Colonic mucosa (tissue), 4 donors: ENCODE measurements around the gene NFASC. TPM values are rescaled to one million over a fixed set of nuclear protein-coding genes. Genes with fewer than 3 reads are reported as not detected.
A peak's percentile ranks its signal among the peaks of the same experiment; 100 is the strongest.

Experiments
- DNase-seq: peaks from one replicate; pipeline ENCODE4 v3.0.0-alpha.2; 2020
- H3K27ac ChIP-seq: fragments of 200-600 bp; one replicate; pipeline ENCODE4 v1.8.0; 2021
- H3K27me3 ChIP-seq: fragments of 200-600 bp; one replicate; pipeline ENCODE4 v1.8.0; 2021
- H3K36me3 ChIP-seq: fragments of 200-600 bp; one replicate; pipeline ENCODE4 v1.8.0; 2021
- H3K4me1 ChIP-seq: fragments of 200-600 bp; one replicate; pipeline ENCODE4 v1.8.0; 2021; ENCODE audit warnings: mild to moderate bottlenecking
- H3K4me3 ChIP-seq: fragments of 200-600 bp; one replicate; pipeline ENCODE4 v1.8.0; 2021
- H3K9ac ChIP-seq, 2 donors: one replicate each; pipeline ENCODE4 v1.7.0; 2013; ENCODE audit warnings: control low read depth in 2 of 2, low read depth in 2 of 2, low read length in 2 of 2
- H3K9me3 ChIP-seq: fragments of 200-600 bp; one replicate; pipeline ENCODE4 v1.8.0; 2021
- CTCF ChIP-seq: fragments of 200-600 bp; IDR thresholded peaks from one replicate; pipeline ENCODE4 v1.8.0; 2022; ENCODE audit warnings: antibody characterized with exemption, mild to moderate bottlenecking
- intact Hi-C: fragments of 100-400 bp; cut with DNase I; formaldehyde crosslinking; loops from one replicate; pipeline ENCODE4 v1.14.1; 2022
- total RNA-seq, 2 donors: library from RNA; stranded (reverse); fragmentation: NEBNext Ultra II Directional in 1 of 2; extraction: Animal tissue kit (Norgen Biotek cat#: 25700) in 1 of 2; gene quantifications; one replicate each; pipeline ENCODE4 v1.2.1, GENCODE V29; 2021
- donor health status: healthy.
- donor health status: DM: no; HTN: no; CAD: no.
- donor health status: DM: no; HTN: no; CAD: no.

The NFASC gene
- total RNA-seq, 2 donors from 2014 or later, result 12.1 to 13.9 TPM

- intact Hi-C loops, result no loop called here
- no peaks in the 10 kb centered on the region for H3K4me1 ChIP-seq
- DNase-seq, result no peak
- H3K4me3 ChIP-seq, result no peak overlapping the region
- H3K9ac ChIP-seq, result no peak overlapping the region
- TF ChIP-seq CTCF, result no peak
- H3K9me3 ChIP-seq, result no peaks in the 10 kb centered on the region
- H3K27ac ChIP-seq, result no peak overlapping the region
- no peaks in the 10 kb centered on the region for H3K36me3 ChIP-seq
- no peaks in the 10 kb centered on the region for H3K27me3 ChIP-seq
Measured at GRCh38 chr1:204972426-204972825, 101.8 kb downstream of the NFASC start.

- no peak for TF ChIP-seq CTCF
- DNase-seq, result no peak
- no peak overlapping the region for H3K4me3 ChIP-seq
- no peak overlapping the region for H3K27ac ChIP-seq
- no peaks in the 10 kb centered on the region for H3K36me3 ChIP-seq
- no peaks in the 10 kb centered on the region for H3K27me3 ChIP-seq
- intact Hi-C loops, result no loop called here
- no peaks in the 10 kb centered on the region for H3K9me3 ChIP-seq
- H3K9ac ChIP-seq, result no peak overlapping the region
- H3K4me1 ChIP-seq, result no peaks in the 10 kb centered on the region
Measured at GRCh38 chr1:204973449-204973848, 102.8 kb downstream of the NFASC start.

GRCh38 chr1:204974327-204974726, 103.7 kb downstream of the NFASC start:
- DNase-seq, result no peak
- Histone ChIP-seq H3K9ac (no peak overlapping the region), H3K4me1 (no peaks in the 10 kb centered on the region), H3K9me3 (no peaks in the 10 kb centered on the region), H3K36me3 (no peaks in the 10 kb centered on the region), H3K4me3 (no peak overlapping the region), H3K27ac (no peak overlapping the region), H3K27me3 (no peaks in the 10 kb centered on the region)
- no peak for TF ChIP-seq CTCF
- intact Hi-C loops, result no loop called here

GRCh38 chr1:204975021-204975420, 104.4 kb downstream of the NFASC start:
- H3K27ac ChIP-seq, result no peak overlapping the region
- TF ChIP-seq CTCF, result no peak
- no peak overlapping the region for H3K4me3 ChIP-seq
- no peak overlapping the region for H3K9ac ChIP-seq
- no peaks in the 10 kb centered on the region for H3K4me1 ChIP-seq
- DNase-seq, result no peak
- no peaks in the 10 kb centered on the region for H3K36me3 ChIP-seq
- no peaks in the 10 kb centered on the region for H3K9me3 ChIP-seq
- H3K27me3 ChIP-seq, result no peaks in the 10 kb centered on the region
- intact Hi-C loops, result no loop called here

- Histone ChIP-seq H3K27ac (no peak overlapping the region), H3K4me1 (no peaks in the 10 kb centered on the region), H3K4me3 (no peak overlapping the region), H3K9ac (no peak overlapping the region), H3K9me3 (no peaks in the 10 kb centered on the region), H3K36me3 (no peaks in the 10 kb centered on the region), H3K27me3 (no peaks in the 10 kb centered on the region)
- peak; percentile 56 for DNase-seq
- intact Hi-C loops, result no loop called here
- TF ChIP-seq CTCF, result peak; percentile 74
Measured at GRCh38 chr1:204975568-204976235, 105.0 kb downstream of the NFASC start.
